Right lobe of liver (tissue), 6 donors: ENCODE results near the gene TLN1. TPM values are rescaled to one million over a fixed set of nuclear protein-coding genes. Genes with fewer than 3 reads are reported as not detected.

ENCODE experiments used
- ATAC-seq, 4 donors: fragments of 200-7000 bp; cut with Tn5 transposase; one replicate each; pipeline ENCODE4 v1.9.1; 2020; ENCODE audit warnings: mild to moderate bottlenecking in 4 of 4, moderate library complexity in 4 of 4
- DNase-seq, 3 donors: peaks; one replicate each; pipeline ENCODE4 v3.0.0-alpha.2; 2020
- H3K27ac ChIP-seq, 3 donors: fragments of 200-600 bp; one replicate each; pipeline ENCODE4 v1.8.0; 2022
- H3K27me3 ChIP-seq, 2 donors: fragments of 200-600 bp; one replicate each; pipeline ENCODE4 v1.8.0; 2022
- H3K36me3 ChIP-seq, 4 donors: fragments of 200-600 bp; sonication (generic) in 1 of 4; one replicate each; pipeline versions ENCODE4 v1.5.1 to v1.8.0; 2017 to 2022; ENCODE audit warnings: control low read depth in 1 of 4
- H3K4me1 ChIP-seq, 4 donors: fragments of 200-600 bp; sonication (generic) in 1 of 4; one replicate each; pipeline versions ENCODE4 v1.5.1 to v1.8.0; 2017 to 2022; ENCODE audit warnings: control low read depth in 1 of 4
- H3K4me3 ChIP-seq, 3 donors: fragments of 200-600 bp; one replicate each; pipeline ENCODE4 v1.8.0; 2022
- H3K9me3 ChIP-seq, 4 donors: fragments of 200-600 bp; sonication (generic) in 1 of 4; one replicate each; pipeline versions ENCODE4 v1.5.1 to v1.8.0; 2017 to 2022; ENCODE audit warnings: control low read depth in 1 of 4
- POLR2A ChIP-seq: fragments of 450-650 bp; IDR thresholded peaks from one replicate; pipeline ENCODE4 v1.6.1; 2017; ENCODE audit warnings: antibody characterized with exemption, mild to moderate bottlenecking
- WGBS: methylation state at CpG from one replicate; pipeline ENCODE4 v1.1.6; 2018; ENCODE audit warnings: low coverage, low lambda C conversion rate; ENCODE audit not compliant: insufficient coverage; ENCODE audit errors: missing lambda C conversion rate; 5-methylcytosine and 5-hydroxymethylcytosine counted together
- intact Hi-C, 2 donors: fragments of 100-400 bp; cut with DNase I; formaldehyde crosslinking; loops; one replicate each; pipeline versions ENCODE4 v1.11.2 to v1.14.1; 2022
- total RNA-seq, 6 experiments: library from RNA; depleted of rRNA in 2 of 6; stranded (reverse); fragments of >200 nt in 2 of 6; fragmentation: NEBNext Ultra II Directional in 3 of 6; extraction: Animal tissue kit (Norgen Biotek cat#: 25700) in 3 of 6; gene quantifications; one replicate each; pipeline versions ENCODE4 v1.1.0 to v1.2.4, GENCODE V29; 2016 to 2023
- TF ChIP-seq, protein P1 (sequence below), 4 donors: fragments of 200-600 bp in 3 of 4; fragments of 450-650 bp in 1 of 4; IDR thresholded peaks; one replicate each; pipeline versions ENCODE4 v1.5.1 to v1.8.0; 2016 to 2022; ENCODE audit warnings: antibody characterized with exemption in 4 of 4, mild to moderate bottlenecking in 2 of 4
- donor health status: DM: no; HTN: yes; CAD: no.
- donor health status: DM: no; HTN: no; CAD: no.
- donor health status: DM: no; HTN: no; CAD: no.
- donor health status: DM: no; HTN: yes; CAD: no.
- donor health status: DM: no; HTN: yes; CAD: no.

The TLN1 gene
- total RNA-seq, 6 experiments from 2014 or later, result 103 to 168 (median 128) TPM

DNA sequence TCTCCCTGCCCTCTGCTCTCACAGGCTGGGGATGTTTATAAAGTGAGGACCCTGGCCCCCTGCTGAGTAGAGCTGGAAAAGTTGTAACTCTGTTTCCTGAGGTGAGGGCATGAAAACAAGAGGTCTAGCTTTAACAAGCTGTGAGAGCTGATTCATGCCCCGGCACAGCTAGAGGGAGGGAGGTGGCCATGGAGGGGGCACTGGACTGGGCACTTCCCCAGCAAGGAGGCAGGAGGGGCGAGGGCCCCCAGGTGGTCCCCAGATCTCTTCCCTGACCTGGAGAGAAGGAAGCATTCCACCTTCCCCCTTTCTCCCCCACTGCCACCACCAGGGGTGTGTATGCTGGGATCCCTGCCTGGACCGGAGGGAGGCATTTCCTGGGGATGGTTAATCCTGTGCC is 22.3 kb upstream of the TLN1 start, which contains the start of gene MSMP:
Gene MSMP, minus strand, starts transcription at position 13 of the 400 bp plus-strand sequence. CDS start 147 bp downstream, outside the sequence.
- WGBS, result 60% methylated on average over 1 of the region's 3 CpGs
- no peak for DNase-seq
- no peaks in the 10 kb centered on the region for H3K9me3 ChIP-seq
- no peak for TF ChIP-seq POLR2A
- TF ChIP-seq, protein P1, sequence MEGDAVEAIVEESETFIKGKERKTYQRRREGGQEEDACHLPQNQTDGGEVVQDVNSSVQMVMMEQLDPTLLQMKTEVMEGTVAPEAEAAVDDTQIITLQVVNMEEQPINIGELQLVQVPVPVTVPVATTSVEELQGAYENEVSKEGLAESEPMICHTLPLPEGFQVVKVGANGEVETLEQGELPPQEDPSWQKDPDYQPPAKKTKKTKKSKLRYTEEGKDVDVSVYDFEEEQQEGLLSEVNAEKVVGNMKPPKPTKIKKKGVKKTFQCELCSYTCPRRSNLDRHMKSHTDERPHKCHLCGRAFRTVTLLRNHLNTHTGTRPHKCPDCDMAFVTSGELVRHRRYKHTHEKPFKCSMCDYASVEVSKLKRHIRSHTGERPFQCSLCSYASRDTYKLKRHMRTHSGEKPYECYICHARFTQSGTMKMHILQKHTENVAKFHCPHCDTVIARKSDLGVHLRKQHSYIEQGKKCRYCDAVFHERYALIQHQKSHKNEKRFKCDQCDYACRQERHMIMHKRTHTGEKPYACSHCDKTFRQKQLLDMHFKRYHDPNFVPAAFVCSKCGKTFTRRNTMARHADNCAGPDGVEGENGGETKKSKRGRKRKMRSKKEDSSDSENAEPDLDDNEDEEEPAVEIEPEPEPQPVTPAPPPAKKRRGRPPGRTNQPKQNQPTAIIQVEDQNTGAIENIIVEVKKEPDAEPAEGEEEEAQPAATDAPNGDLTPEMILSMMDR (IDR thresholded peaks at IDR 0.05), result no peak
- no peak for ATAC-seq
- H3K36me3 ChIP-seq, result peaks cover 0 to 36% (median 14%) of the 10 kb centered on the region in 4 donors
- peaks cover 0 to 24% (median 11%) of the 10 kb centered on the region in 4 donors for H3K4me1 ChIP-seq
- H3K27me3 ChIP-seq, result no peaks in the 10 kb centered on the region
- H3K4me3 ChIP-seq, result no peak within 1 kb of the TSS
- intact Hi-C loops, result no loop called here
- H3K27ac ChIP-seq, result no peak within 1 kb of the TSS

GRCh38 chr9:35753466-35753865 is 21.5 kb upstream of the TLN1 start:
- Histone ChIP-seq H3K9me3 (no peaks in the 10 kb centered on the region), H3K36me3 (peaks cover 0 to 36% (median 14%) of the 10 kb centered on the region in 4 donors), H3K27me3 (no peaks in the 10 kb centered on the region), H3K27ac (no peak overlapping the region), H3K4me3 (no peak overlapping the region), H3K4me1 (peaks cover 0 to 17% (median 10%) of the 10 kb centered on the region in 4 donors)
- intact Hi-C loops, result no loop called here
- ATAC-seq, result no peak
- DNase-seq, result no peak
- TF ChIP-seq, protein P1 (IDR thresholded peaks at IDR 0.05), result no peak
- no peak for TF ChIP-seq POLR2A
- 80% methylated on average over 4 of the region's 5 CpGs for WGBS

DNA sequence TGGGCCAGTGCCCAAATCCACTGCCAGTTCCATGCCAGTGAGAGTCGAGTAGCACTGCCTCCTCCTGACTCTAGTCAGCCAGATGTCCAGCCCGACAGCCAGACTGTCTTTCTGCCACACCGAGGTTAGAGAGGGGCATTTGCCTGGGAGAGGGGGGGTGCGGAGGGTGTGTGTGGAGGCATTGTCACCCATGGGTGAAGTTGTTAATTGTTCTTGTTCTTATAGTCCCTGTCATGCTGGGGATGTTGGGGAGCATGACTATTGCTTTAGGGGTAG is 18.2 kb upstream of the TLN1 start:
- 0% methylated on average over 1 of the region's 4 CpGs for WGBS
- peak overlapping the region; percentile 78 to 83 (median 82) for H3K4me3 ChIP-seq

DNA sequence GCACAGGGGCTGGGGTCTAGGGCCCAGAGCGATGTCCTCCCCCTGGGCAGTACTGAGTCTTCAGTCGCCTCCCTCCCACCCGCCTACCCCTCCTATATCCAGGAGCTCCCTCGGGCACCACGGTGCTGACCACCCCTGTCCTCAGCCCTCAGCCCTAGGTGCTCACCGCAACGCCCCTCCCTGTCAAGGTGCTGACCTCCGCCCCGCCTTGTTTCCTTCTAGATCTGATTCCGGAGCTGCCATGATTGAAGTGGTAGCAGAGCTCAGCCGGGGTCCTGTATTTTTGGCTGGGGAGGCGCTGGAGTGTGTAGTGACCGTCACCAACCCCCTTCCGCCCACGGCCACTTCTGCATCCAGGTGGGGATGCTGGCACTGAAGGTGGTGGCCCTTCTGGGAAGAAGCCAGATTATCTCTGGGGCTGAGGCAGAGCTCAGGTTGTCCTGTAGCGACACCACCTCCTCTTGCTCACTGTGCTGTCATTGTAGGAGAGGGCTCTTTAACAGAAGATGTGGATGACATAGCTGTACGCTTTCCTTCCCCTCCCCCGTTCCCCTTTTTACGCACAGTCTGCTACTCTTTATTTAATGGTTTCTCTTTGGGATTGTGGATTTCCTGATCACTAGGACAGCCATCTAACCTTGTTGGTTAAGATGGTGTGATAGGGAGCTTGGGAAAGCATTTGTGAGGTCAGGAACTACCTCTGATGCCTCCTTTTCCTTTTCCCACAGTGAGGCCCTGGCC is 17.7 kb upstream of the TLN1 start:
- DNase-seq (peak; percentile 50 to 65 (median 59)), ATAC-seq (peak; percentile 23 to 35 (median 30))
- intact Hi-C loops, result no loop called here

More for the DNA sequence above, 18.2 kb upstream of the TLN1 start:
- peak overlapping the region in 2 of 3 donors; percentile 85 to 87 for H3K27ac ChIP-seq
- H3K27me3 ChIP-seq, result no peaks in the 10 kb centered on the region
- H3K4me1 ChIP-seq, result peaks cover 0 to 30% (median 14%) of the 10 kb centered on the region in 4 donors
- no peaks in the 10 kb centered on the region for H3K9me3 ChIP-seq
- intact Hi-C loops, result no loop called here
- DNase-seq (no peak), ATAC-seq (no peak)
- H3K36me3 ChIP-seq, result peaks cover 0 to 36% (median 14%) of the 10 kb centered on the region in 4 donors
- TF ChIP-seq, protein P1 (IDR thresholded peaks at IDR 0.05), result no peak
- no peak for TF ChIP-seq POLR2A

More for the DNA sequence above, 17.7 kb upstream of the TLN1 start:
- Histone ChIP-seq H3K27ac (peak overlapping the region; percentile 68 to 87 (median 85)), H3K4me3 (peak overlapping the region; percentile 78 to 83 (median 82)), H3K27me3 (no peaks in the 10 kb centered on the region), H3K9me3 (no peaks in the 10 kb centered on the region), H3K4me1 (peaks cover 0 to 33% (median 15%) of the 10 kb centered on the region in 4 donors), H3K36me3 (peaks cover 0 to 39% (median 15%) of the 10 kb centered on the region in 4 donors)
- TF ChIP-seq, protein P1 (IDR thresholded peaks at IDR 0.05), result no peak
- no peak for TF ChIP-seq POLR2A
- 0% methylated on average over 13 of the region's 19 CpGs for WGBS
